HEK293 (cell line): ENCODE results near the gene RMND5B.

Source experiments
- CTCF ChIA-PET: fragments of 350-600 bp; formaldehyde crosslinking; extraction: SDS; loops from one replicate; lab custom pipeline; 2021; ENCODE audit warnings: antibody characterized with exemption; lab: Yijun Ruan, JAX
- POLR2A ChIA-PET: fragments of 300-600 bp; formaldehyde crosslinking; extraction: SDS; loops from one replicate; lab custom pipeline; 2020; ENCODE audit warnings: antibody characterized with exemption, inconsistent platforms; lab: Yijun Ruan, JAX
- H3K27ac ChIP-seq: fragments of 200-500 bp; sonication (Bioruptor generic); 2 replicates; pipeline ENCODE4 v1.5.1; 2014; ENCODE audit warnings: low read depth, low read length, control low read depth, inconsistent platforms; ENCODE audit errors: extremely low read depth
- H3K36me3 ChIP-seq, 2 experiments: fragments of 200-500 bp in 1 of 2; sonication (Bioruptor generic) in 1 of 2; 1 replicate in 1 of 2; 2 replicates in 1 of 2; pipeline ENCODE4 v1.5.1; 2014 to 2017; ENCODE audit warnings: inconsistent platforms in 2 of 2, low read length in 2 of 2; ENCODE audit not compliant: control insufficient read depth in 2 of 2, insufficient read depth in 1 of 2
- H3K4me1 ChIP-seq: fragments of 200-500 bp; sonication (Bioruptor generic); 2 replicates; pipeline ENCODE4 v1.5.1; 2014; ENCODE audit warnings: mild to moderate bottlenecking, low read length, inconsistent platforms; ENCODE audit not compliant: control insufficient read depth, insufficient read depth
- H3K4me3 ChIP-seq: 2 replicates; pipeline ENCODE4 v1.5.1; 2011; ENCODE audit warnings: low read depth, mild to moderate bottlenecking, control low read depth, low read length, moderate library complexity
- H3K9me3 ChIP-seq: fragments of 200-500 bp; sonication (Bioruptor generic); 2 replicates; pipeline ENCODE4 v1.5.1; 2014; ENCODE audit warnings: low read depth, low read length, inconsistent platforms; ENCODE audit not compliant: control insufficient read depth, insufficient read depth
- CTCF ChIP-seq: fragments of 450-650 bp; formaldehyde crosslinking; IDR thresholded peaks from 2 replicates; pipeline ENCODE4 v1.5.1; 2016; ENCODE audit warnings: missing biosample characterization, missing genetic modification characterization
- KLF1 ChIP-seq: fragments of 450-650 bp; formaldehyde crosslinking; IDR thresholded peaks from 2 replicates; pipeline ENCODE4 v1.5.1; 2016; ENCODE audit warnings: missing biosample characterization, missing genetic modification characterization
- PRDM10 ChIP-seq: fragments of 450-650 bp; formaldehyde crosslinking; IDR thresholded peaks from 2 replicates; pipeline ENCODE4 v1.5.1; 2016; ENCODE audit warnings: missing biosample characterization, missing genetic modification characterization
- SETDB1 ChIP-seq: IDR thresholded peaks from one replicate; pipeline ENCODE4 v1.6.1; 2017; ENCODE audit warnings: mild to moderate bottlenecking, low read length, moderate library complexity, mixed read lengths; ENCODE audit not compliant: insufficient read length
- TCF7L2 ChIP-seq: IDR thresholded peaks from 2 replicates; pipeline ENCODE4 v1.6.1; 2011; ENCODE audit warnings: low read depth, mild to moderate bottlenecking, inconsistent platforms, low read length, moderate library complexity, borderline replicate concordance
- ZBTB10 ChIP-seq: fragments of 450-650 bp; formaldehyde crosslinking; IDR thresholded peaks from 2 replicates; pipeline ENCODE4 v1.5.1; 2016; ENCODE audit warnings: missing biosample characterization, missing genetic modification characterization
- ZBTB17 ChIP-seq: fragments of 450-650 bp; formaldehyde crosslinking; IDR thresholded peaks from 2 replicates; pipeline ENCODE4 v1.5.1; 2016; ENCODE audit warnings: missing biosample characterization, missing genetic modification characterization
- ZNF16 ChIP-seq: fragments of 450-650 bp; formaldehyde crosslinking; IDR thresholded peaks from 2 replicates; pipeline ENCODE4 v1.5.1; 2016; ENCODE audit warnings: low read depth, missing biosample characterization, missing genetic modification characterization
- ZNF221 ChIP-seq: fragments of 450-650 bp; formaldehyde crosslinking; IDR thresholded peaks from 2 replicates; pipeline ENCODE4 v1.5.1; 2017; ENCODE audit warnings: missing biosample characterization, missing genetic modification characterization, borderline replicate concordance
- ZNF280C ChIP-seq: fragments of 450-650 bp; formaldehyde crosslinking; IDR thresholded peaks from 2 replicates; pipeline ENCODE4 v1.5.1; 2016; ENCODE audit warnings: missing biosample characterization, missing genetic modification characterization
- ZNF404 ChIP-seq: fragments of 450-650 bp; formaldehyde crosslinking; IDR thresholded peaks from 2 replicates; pipeline ENCODE4 v1.5.1; 2017; ENCODE audit warnings: missing biosample characterization, missing genetic modification characterization
- ZNF548 ChIP-seq: fragments of 450-650 bp; formaldehyde crosslinking; IDR thresholded peaks from 2 replicates; pipeline ENCODE4 v1.5.1; 2016; ENCODE audit warnings: missing biosample characterization, missing genetic modification characterization
- ZNF585B ChIP-seq: fragments of 450-650 bp; formaldehyde crosslinking; IDR thresholded peaks from 2 replicates; pipeline ENCODE4 v1.5.1; 2016; ENCODE audit warnings: missing biosample characterization, missing genetic modification characterization
- ZNF600 ChIP-seq: fragments of 450-650 bp; formaldehyde crosslinking; IDR thresholded peaks from 2 replicates; pipeline ENCODE4 v1.5.1; 2016; ENCODE audit warnings: missing biosample characterization, missing genetic modification characterization
- ZNF777 ChIP-seq: fragments of 450-650 bp; formaldehyde crosslinking; IDR thresholded peaks from 2 replicates; pipeline ENCODE4 v1.5.1; 2017; ENCODE audit warnings: missing biosample characterization, missing genetic modification characterization, borderline replicate concordance
- ZSCAN18 ChIP-seq: fragments of 450-650 bp; formaldehyde crosslinking; IDR thresholded peaks from 2 replicates; pipeline ENCODE4 v1.5.1; 2016; ENCODE audit warnings: missing biosample characterization, missing genetic modification characterization

The RMND5B gene

GRCh38 chr5:178149199-178149932, 18.6 kb downstream of the RMND5B start (continued):
- TF ChIP-seq ZBTB10 (tag by site-specific recombination): no peak
- no peak for TF ChIP-seq ZNF777
- no peak for TF ChIP-seq SETDB1
- TF ChIP-seq ZSCAN18 (tag by site-specific recombination): no peak
- no peak for TF ChIP-seq ZNF16 (tag by site-specific recombination)
- no peak for TF ChIP-seq PRDM10 (tag by site-specific recombination)
- TF ChIP-seq ZNF221 (tag by site-specific recombination): no peak
- no peak for TF ChIP-seq ZNF585B (tag by site-specific recombination)
- no peak for TF ChIP-seq KLF1 (tag by site-specific recombination)
- no peak for TF ChIP-seq ZBTB17 (tag by site-specific recombination)
- no peak for TF ChIP-seq TCF7L2
- no peak for TF ChIP-seq ZNF548 (tag by site-specific recombination)
- no peak for TF ChIP-seq ZNF404

- POLR2A ChIA-PET: interaction anchor here (1.0 to 3.0 kb wide), 2 partner anchors 53 kb away, joined by 3 to 35 read pairs; partner anchors contain the start of gene HNRNPAB
- CTCF ChIA-PET: interaction anchor here (0.7 to 13.3 kb wide), 3 partner anchors 30 to 76 kb away, joined by 4 to 204 read pairs (median 6); no protein-coding TSS in a partner anchor
Measured at GRCh38 chr5:178150977-178151734, 20.3 kb downstream of the RMND5B start.

More at GRCh38 chr5:178150977-178151734, 20.3 kb downstream of the RMND5B start:
- Histone ChIP-seq H3K4me1 (peaks cover 4% of the 10 kb centered on the region; the same call in 1 of the 2 replicates), H3K9me3 (no peaks in the 10 kb centered on the region), H3K36me3 (peaks cover 20 to 62% of the 10 kb centered on the region in 2 experiments), H3K27ac (no peak overlapping the region), H3K4me3 (no peak overlapping the region)
- TF ChIP-seq ZNF280C (tag by site-specific recombination) (no peak), CTCF (tag by site-specific recombination) (peak; percentile 57; the same call in 1 of the 2 replicates), ZNF600 (tag by site-specific recombination) (0 out of 2 replicates have a peak, but pooled peaks have one; percentile 17)
